ENCODE data around the gene CCL14.

The CCL14 gene

DNA sequence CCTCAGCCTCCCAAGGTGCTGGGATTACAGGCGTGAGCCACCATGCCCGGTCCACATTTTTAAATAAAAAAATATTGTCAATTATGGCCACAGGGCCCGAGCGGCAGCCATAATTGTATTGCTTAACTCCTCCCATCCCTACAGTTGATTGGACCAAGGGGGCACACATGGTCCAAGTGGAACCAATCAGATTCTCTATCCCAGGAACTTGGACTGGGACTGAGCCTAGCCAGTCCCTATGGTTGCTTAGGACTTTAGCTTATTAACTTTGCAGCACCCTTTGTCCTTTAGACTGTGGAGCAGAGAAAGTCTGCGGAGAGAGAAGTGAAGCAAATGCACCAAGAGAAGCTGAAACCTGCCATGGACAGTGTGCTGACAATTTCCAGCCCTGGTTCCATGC lies 50.5 kb downstream of the CCL14 start:
- no peak for DNase-seq

DNA sequence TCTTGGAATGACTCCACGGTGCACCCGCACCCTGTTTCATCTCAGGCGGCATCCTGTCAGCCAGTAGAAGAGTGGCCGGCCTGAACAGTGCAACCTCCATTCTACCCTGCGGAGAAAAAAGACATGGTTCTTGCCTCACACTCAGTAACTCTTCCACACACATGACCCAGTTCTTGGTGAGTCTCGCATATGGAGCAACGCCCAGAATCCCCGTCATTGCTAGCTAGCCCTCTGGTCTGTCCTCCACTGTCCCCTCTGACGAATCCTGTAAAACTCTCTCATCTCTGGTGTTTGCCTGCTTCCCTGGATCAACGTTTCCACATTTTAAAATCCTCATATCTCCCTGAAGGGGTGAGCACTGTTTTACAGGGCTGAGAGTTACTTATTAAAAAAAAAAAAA lies 51.8 kb downstream of the CCL14 start:
- no peak for DNase-seq

All from CD4-positive, alpha-beta T cell treated with Interleukin-4 for 1 hour (primary cell).